Stimulated activated CD8-positive, alpha-beta memory T cell treated with anti-CD3 and anti-CD28 coated beads, Interleukin-12 subunit alpha, Interleukin-12 subunit beta, amount 100 ng/mL, for 24 hours (primary cell): ENCODE results near the gene HMGN4.
"Not testable (repeated sequence)": the region's sequence is repeated elsewhere in the genome, so short reads cannot be mapped to it uniquely, and the experiment has no call there.

Experiments used
- DNase-seq: peaks from one replicate; pipeline ENCODE4 v3.0.0-alpha.2; 2020; ENCODE audit errors: extremely low read depth

The HMGN4 gene

DNA sequence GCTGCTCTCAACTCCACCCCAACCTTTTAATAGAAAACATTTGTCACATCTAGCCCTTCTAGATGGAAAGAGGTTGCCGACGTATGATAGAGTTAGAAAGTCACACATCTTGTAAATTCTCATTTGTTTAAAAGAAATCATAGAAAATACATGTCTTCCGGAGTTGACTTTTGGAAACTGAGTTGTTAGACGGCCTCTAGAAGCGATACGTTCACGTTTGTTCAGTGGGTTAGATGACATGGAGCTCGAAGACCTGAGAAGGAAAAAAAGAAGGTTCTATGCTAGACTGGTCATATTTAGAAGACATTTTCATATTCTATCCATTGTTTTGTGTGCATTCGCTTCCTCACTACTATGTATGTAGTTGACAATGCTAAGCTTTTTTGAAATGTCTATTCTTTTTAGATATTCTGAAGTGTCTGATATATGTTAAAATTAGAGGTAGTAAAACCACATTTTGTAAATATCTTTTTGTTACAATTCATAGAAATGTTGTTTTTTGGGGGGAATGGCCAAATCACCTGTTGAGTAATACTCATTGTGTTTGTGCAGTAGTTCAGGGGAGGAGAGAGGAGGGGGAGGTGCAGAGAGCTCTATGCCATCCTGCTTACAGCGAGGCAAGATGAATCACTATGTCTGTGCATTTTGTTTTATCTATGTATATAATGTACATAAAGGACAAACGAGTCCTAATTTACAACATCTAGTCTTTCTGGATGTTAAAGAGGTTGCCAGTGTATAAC is 15.5 kb upstream of the HMGN4 start:
- not testable (repeated sequence) for DNase-seq

DNA sequence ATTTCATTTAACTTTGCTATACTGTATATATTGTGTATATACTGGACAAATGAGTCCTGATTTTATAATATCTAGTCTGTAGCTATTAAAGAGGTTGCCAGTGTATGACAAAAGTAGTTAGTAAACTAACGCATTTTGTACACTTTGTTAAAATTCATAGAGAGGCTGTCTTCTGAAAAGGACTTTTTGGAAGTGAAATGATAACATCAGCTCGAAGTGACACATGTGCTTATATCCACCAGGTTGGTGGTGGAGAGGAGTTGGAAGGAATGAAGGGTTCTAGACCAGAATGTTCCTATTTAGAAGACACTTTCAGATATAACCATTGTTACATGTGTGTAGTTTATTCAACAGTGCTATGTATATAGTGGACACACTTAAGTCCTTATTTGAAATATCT is 13.9 kb upstream of the HMGN4 start:
- not testable (repeated sequence) for DNase-seq

DNA sequence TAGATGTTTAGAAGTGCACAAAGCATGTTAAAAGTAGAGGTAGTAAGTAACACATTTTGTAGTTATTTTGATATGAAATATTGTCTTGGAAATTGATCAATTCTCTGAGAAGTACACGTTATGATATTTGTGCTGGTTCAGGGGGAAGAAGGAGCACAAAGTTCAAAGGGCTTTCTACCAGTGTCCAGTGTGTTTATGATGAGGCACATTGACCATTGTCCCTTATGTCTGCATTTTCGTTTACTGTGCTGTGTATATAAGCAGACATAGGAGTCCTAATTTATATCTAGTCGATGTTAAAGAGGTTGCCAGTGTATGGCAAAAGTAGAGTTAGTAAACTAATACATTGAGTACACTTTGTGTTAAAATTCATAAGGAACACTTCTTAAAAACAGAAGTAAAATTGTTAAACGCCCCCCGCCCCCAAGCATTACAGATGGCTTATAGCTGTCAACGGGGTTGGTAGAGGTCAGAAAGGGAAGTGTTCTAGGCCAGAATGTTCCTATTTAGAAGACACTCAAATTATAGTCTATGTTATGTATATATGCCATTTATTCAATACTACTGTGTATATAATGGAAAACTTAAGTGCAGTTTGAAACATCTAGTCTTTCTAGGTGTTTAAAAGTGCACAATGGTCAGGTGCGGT is 13.3 kb upstream of the HMGN4 start:
- DNase-seq, result no peak

DNA sequence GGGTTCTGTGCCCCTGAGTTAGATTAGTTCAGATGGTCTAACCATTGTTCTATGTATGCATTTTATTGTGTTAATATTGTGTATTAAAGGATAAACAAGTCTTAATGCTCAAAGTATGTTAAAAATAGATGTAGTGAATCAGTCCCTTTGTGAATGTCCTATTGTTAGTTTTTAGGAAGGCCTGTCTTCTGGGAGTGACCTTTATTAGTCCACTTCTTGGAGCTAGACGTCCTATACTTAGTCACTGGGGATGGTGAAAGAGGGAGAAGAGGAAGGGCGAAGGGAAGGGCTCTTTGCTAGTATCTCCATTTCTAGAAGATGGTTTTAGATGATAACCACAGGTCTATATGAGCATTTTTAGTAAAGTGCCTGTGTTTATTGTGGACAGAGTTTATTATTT is 12.3 kb upstream of the HMGN4 start:
- no peak for DNase-seq

- no peak for DNase-seq
Observed at GRCh38 chr6:26526928-26527327, 11.2 kb upstream of the HMGN4 start.

GRCh38 chr6:26530203-26530602 is 8.0 kb upstream of the HMGN4 start:
- DNase-seq, result no peak

GRCh38 chr6:26531897-26532296 is 6.3 kb upstream of the HMGN4 start:
- DNase-seq, result no peak

DNA sequence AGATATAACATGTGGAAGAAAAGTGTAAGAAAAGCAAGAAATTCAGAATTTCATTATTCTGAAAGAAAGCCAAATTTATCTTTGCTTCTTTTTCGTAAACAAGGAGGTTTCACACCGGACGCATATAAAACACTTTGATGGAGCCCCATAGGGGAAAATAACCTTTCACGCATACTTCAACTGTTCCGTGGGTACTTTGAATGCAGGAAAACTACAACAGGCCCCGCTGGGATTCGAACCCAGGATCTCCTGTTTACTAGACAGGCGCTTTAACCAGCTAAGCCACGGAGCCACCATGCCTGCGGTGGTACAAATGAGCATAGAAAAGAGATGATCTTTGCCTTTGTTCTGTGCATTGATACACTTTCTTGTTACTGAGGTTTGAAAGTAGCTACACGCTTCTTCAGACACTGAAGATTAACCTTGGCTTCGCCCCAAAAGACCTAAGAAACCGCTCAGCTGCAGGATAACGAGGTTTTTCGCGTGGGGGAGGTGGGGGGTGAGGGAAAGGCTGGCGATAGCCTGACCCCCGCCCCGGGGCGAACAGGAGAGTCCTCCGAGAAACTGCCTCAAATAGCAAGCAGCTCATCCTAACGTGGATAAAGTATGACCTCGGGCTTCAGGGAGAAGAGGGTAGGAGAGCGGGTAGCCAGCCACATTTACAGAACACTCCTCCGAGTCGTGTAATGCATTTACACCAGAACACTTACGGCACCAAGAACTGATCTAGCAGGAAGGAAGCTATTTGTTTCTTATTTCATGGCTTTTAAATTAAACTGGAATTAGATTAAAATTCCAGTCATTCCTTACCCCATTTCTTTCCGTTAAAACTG is 5.3 kb upstream of the HMGN4 start:
- peak; percentile 69 for DNase-seq

GRCh38 chr6:26533532-26533931 is 4.6 kb upstream of the HMGN4 start:
- no peak for DNase-seq

GRCh38 chr6:26534681-26535465 is 3.3 kb upstream of the HMGN4 start:
- DNase-seq, result no peak

GRCh38 chr6:26536571-26537159 is 1.5 kb upstream of the HMGN4 start:
- DNase-seq, result no peak

- peak; percentile 66 for DNase-seq
Observed at GRCh38 chr6:26537160-26537845, 863 bp upstream of the HMGN4 start.

DNA sequence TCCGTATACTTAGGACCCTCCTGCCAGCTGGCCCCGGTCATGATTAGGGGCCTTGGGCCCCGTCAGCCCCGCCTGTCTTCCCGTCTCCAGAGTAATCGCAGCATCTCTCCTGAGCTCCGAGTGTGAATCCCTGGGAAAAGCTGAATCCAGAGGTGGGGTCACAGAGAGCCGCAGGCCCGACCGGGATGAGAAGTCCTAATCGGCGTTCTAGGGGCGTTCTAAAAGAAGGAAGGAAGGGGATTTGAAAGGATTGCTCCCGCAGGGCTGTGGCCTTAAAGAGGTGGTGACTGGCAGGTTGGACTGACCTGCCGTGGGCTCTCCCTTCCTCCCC is 371 bp downstream of the HMGN4 start:
- no peak for DNase-seq

GRCh38 chr6:26539071-26539615 is 977 bp downstream of the HMGN4 start:
- DNase-seq, result no peak

DNA sequence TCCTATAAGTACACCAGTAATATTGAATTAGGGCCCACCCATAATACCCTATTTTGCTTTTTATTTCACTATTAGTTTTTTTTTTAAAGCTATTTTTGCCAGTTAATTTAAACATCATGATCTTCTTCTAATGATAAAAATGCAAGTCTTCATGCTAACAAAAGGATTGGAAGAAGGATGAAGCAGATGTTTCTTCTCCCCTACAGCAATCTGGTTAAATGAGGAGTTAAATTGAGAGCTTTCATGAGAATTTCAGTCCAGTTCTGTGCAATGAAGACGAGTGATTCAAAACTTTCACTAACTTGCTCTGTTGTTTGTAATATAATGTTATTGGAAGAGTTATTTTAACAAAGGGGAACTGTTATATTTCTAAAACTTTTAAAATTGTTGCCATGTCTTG is 3.4 kb downstream of the HMGN4 start:
- no peak for DNase-seq

DNA sequence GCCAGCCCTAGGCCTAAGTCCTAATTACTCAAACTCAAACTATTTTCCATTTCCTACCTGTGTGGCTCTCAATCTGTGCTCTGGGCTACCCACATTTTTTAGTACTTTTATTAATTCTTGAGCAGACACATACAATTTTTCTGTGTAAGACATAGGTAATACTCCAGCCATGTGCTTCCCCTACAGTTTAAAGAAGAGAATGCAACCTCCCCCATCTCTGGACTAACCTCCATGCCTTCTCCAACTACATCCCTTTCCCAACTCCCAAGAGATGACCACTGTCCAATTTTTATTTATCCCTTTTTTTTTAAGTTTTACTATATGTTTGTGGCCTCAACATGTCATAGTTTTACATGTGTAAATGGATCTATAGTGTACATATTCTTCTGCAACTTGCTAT is 5.8 kb downstream of the HMGN4 start:
- DNase-seq, result no peak

DNA sequence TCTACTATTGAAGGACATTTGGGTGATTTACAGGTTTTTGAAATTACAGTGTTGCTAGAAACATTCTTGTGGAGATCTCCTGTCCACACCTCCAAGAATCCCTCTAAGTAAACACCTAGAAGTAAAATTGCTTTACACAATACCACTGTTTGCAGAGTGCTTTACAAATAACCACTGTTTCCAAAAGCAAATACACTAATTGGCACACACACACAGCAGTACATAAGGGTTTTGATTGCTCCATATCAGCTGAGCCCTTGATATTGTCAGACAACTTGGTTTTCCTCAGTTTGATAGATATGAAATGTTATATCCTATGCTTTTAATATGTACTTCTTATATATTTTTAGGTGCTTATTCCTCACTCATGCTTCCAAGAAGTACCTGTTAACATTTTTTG is 6.3 kb downstream of the HMGN4 start:
- no peak for DNase-seq

DNA sequence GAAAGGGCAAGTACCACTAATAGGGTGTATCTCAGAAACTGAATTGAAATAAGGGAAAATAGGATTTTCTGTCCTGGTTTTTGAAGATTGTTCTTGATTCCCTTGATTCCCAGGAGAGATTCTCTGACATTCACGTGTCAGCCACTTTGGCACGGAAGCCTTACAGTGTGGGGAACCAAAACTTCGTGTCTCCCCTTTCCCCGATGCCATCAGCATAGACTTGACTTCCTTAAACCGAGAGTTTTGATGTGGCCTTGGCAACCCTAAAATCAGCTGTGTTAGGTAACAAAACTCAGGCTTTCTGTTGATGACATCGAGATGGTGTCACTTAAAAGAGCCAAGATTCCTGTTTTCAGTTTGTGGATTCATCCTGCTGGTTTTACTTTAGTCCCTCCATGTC is 7.5 kb downstream of the HMGN4 start:
- no peak for DNase-seq

DNA sequence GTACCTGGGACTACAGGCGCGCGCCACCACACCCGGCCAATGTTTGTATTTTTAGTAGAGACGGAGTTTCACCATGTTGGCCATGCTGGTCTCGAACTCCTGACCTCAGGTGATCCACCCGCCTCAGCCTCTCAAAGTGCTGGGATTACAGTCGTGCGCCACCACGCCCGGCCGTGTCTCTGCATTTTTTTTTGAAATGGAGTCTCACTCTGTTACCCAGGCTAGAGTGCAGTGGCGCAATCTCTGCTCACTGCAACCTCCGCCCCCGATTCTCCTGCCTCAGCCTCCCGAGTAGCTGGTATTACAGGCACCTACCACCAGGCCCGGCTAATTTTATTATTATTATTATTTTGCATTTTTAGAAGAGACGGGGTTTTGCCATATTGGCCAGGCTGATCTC is 9.2 kb downstream of the HMGN4 start:
- not testable (repeated sequence) for DNase-seq

- no peak for DNase-seq
Observed at GRCh38 chr6:26550250-26550993, 12.3 kb downstream of the HMGN4 start.
